Measurements from ENCODE around the gene GALNT10.

GRCh38 chr5:154196955-154197652, 6.6 kb downstream of the GALNT10 start:
- TF ChIP-seq, protein P1, sequence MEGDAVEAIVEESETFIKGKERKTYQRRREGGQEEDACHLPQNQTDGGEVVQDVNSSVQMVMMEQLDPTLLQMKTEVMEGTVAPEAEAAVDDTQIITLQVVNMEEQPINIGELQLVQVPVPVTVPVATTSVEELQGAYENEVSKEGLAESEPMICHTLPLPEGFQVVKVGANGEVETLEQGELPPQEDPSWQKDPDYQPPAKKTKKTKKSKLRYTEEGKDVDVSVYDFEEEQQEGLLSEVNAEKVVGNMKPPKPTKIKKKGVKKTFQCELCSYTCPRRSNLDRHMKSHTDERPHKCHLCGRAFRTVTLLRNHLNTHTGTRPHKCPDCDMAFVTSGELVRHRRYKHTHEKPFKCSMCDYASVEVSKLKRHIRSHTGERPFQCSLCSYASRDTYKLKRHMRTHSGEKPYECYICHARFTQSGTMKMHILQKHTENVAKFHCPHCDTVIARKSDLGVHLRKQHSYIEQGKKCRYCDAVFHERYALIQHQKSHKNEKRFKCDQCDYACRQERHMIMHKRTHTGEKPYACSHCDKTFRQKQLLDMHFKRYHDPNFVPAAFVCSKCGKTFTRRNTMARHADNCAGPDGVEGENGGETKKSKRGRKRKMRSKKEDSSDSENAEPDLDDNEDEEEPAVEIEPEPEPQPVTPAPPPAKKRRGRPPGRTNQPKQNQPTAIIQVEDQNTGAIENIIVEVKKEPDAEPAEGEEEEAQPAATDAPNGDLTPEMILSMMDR (IDR thresholded peaks at IDR 0.05; ENCODE audit: low read depth, low read length, poor library complexity, severe bottlenecking), result peak; percentile 31
- TF ChIP-seq EZH2phosphoT487 (IDR thresholded peaks at IDR 0.05; ENCODE audit: borderline replicate concordance, low read length), result no peak
